Sigmoid colon (tissue), 4 donors: ENCODE results near the gene CHMP1B.

Source experiments
- EP300 ChIP-seq, 4 donors: sonication (generic); formaldehyde crosslinking; IDR thresholded peaks; one replicate each; pipeline ENCODE4 v1.6.1; 2017; ENCODE audit warnings: antibody characterized with exemption in 4 of 4
- POLR2A ChIP-seq, 2 donors: fragments of 450-650 bp; IDR thresholded peaks; one replicate each; pipeline ENCODE4 v1.6.1; 2016; ENCODE audit warnings: antibody characterized with exemption in 2 of 2, mild to moderate bottlenecking in 2 of 2, moderate library complexity in 2 of 2
- POLR2AphosphoS5 ChIP-seq, 4 donors: sonication (generic); formaldehyde crosslinking; IDR thresholded peaks; one replicate each; pipeline ENCODE4 v1.6.1; 2017; ENCODE audit warnings: antibody characterized with exemption in 4 of 4
- TF ChIP-seq, protein P1 (sequence below), 4 experiments: fragments of 450-650 bp in 3 of 4; fragments of 200-600 bp in 1 of 4; IDR thresholded peaks; one replicate each; pipeline ENCODE4 v1.5.1; 2016 to 2019; ENCODE audit warnings: antibody characterized with exemption in 4 of 4, mild to moderate bottlenecking in 3 of 4, moderate library complexity in 2 of 4

DNA sequence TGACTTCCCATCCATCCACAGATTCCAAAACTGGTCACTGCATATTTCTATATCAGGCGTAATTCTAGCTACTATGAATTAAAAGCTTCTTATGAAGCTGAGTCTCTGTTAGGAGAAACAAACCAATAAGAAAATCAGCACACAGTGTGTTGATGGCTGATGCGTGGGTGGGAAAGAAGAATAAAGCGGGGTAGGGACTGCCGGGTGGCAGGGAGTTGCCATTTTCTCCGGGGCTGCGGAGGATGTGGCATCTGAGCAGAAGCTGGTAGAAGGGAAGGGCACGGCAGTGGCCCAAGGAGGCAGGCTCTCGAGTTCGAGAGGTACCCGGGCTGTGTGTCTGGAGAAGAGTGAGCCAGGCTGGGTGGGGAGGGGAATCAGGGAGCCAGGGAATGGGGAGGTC is 48.6 kb upstream of the CHMP1B start:
- TF ChIP-seq POLR2A (IDR thresholded peaks at IDR 0.05) (no peak), EP300 (IDR thresholded peaks at IDR 0.05) (no peak), POLR2AphosphoS5 (IDR thresholded peaks at IDR 0.05) (no peak)
- TF ChIP-seq, protein P1, sequence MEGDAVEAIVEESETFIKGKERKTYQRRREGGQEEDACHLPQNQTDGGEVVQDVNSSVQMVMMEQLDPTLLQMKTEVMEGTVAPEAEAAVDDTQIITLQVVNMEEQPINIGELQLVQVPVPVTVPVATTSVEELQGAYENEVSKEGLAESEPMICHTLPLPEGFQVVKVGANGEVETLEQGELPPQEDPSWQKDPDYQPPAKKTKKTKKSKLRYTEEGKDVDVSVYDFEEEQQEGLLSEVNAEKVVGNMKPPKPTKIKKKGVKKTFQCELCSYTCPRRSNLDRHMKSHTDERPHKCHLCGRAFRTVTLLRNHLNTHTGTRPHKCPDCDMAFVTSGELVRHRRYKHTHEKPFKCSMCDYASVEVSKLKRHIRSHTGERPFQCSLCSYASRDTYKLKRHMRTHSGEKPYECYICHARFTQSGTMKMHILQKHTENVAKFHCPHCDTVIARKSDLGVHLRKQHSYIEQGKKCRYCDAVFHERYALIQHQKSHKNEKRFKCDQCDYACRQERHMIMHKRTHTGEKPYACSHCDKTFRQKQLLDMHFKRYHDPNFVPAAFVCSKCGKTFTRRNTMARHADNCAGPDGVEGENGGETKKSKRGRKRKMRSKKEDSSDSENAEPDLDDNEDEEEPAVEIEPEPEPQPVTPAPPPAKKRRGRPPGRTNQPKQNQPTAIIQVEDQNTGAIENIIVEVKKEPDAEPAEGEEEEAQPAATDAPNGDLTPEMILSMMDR (IDR thresholded peaks at IDR 0.05) = no peak
